KMS-11 (cell line): ENCODE measurements around the gene ANTKMT.
"Not testable (repeated sequence)": the region's sequence is repeated elsewhere in the genome, so short reads cannot be mapped to it uniquely, and the experiment has no call there.

Experiments used
- H2AFZ ChIP-seq: fragments of 200-600 bp; sonication (generic); 2 replicates; pipeline ENCODE4 v1.6.1; 2016; ENCODE audit warnings: antibody characterized with exemption, mixed run types, low read depth
- H3K27ac ChIP-seq: fragments of 200-600 bp; sonication (generic); 2 replicates; pipeline ENCODE4 v1.6.1; 2016; ENCODE audit warnings: mild to moderate bottlenecking, mixed run types
- H3K27me3 ChIP-seq: fragments of 200-600 bp; sonication (generic); 2 replicates; pipeline ENCODE4 v1.6.1; 2017; ENCODE audit warnings: mild to moderate bottlenecking, low read depth, mixed run types, moderate library complexity; ENCODE audit not compliant: insufficient read depth
- H3K36me3 ChIP-seq: fragments of 200-600 bp; sonication (generic); 2 replicates; pipeline ENCODE4 v1.6.1; 2017; ENCODE audit warnings: mild to moderate bottlenecking, mixed run types; ENCODE audit not compliant: insufficient read depth
- H3K4me1 ChIP-seq: fragments of 200-600 bp; sonication (generic); 2 replicates; pipeline ENCODE4 v1.6.1; 2016; ENCODE audit warnings: mild to moderate bottlenecking, low read depth, mixed run types; ENCODE audit not compliant: poor library complexity, severe bottlenecking
- H3K4me2 ChIP-seq: fragments of 200-600 bp; sonication (generic); 2 replicates; pipeline ENCODE4 v1.7.0; 2016; ENCODE audit warnings: mild to moderate bottlenecking, mixed run types
- H3K4me3 ChIP-seq: fragments of 200-600 bp; sonication (generic); IDR thresholded peaks from 2 replicates; pipeline ENCODE4 v1.6.1; 2017; ENCODE audit warnings: low read depth, low read length, mixed read lengths; ENCODE audit not compliant: insufficient read depth
- H3K79me2 ChIP-seq: fragments of 200-600 bp; sonication (generic); 2 replicates; pipeline ENCODE4 v1.6.1; 2016; ENCODE audit warnings: low read depth, mixed run types; ENCODE audit not compliant: insufficient read depth
- H3K9ac ChIP-seq: fragments of 200-600 bp; sonication (generic); 2 replicates; pipeline ENCODE4 v1.6.1; 2016; ENCODE audit warnings: mild to moderate bottlenecking, mixed run types
- H4K20me1 ChIP-seq: fragments of 200-600 bp; sonication (generic); 2 replicates; pipeline ENCODE4 v1.6.1; 2016; ENCODE audit warnings: mild to moderate bottlenecking, mixed run types; ENCODE audit not compliant: insufficient read depth
- CTCF ChIP-seq: fragments of 200-600 bp; sonication (generic); conservative IDR thresholded peaks from 2 replicates; pipeline ENCODE4 v1.6.1; 2017; ENCODE audit warnings: low read depth, mild to moderate bottlenecking, antibody characterized with exemption, low read length, moderate library complexity, mixed read lengths

The ANTKMT gene

GRCh38 chr16:711084-711483, 9.9 kb upstream of the ANTKMT start:
- no peak overlapping the region for H3K4me3 ChIP-seq
- H3K4me1 ChIP-seq, result peaks cover 27% of the 10 kb centered on the region
- H3K4me2 ChIP-seq, result peak overlapping the region; percentile 38; the same call in 1 of the 2 replicates
- no peak for TF ChIP-seq CTCF
- no peak overlapping the region for H3K9ac ChIP-seq
- H4K20me1 ChIP-seq, result no peaks in the 10 kb centered on the region
- peaks cover 89% of the 10 kb centered on the region for H3K27me3 ChIP-seq
- H3K79me2 ChIP-seq, result no peaks in the 10 kb centered on the region
- H2AFZ ChIP-seq, result no peak overlapping the region
- no peak overlapping the region for H3K27ac ChIP-seq
- no peaks in the 10 kb centered on the region for H3K36me3 ChIP-seq

GRCh38 chr16:711548-712320, 9.2 kb upstream of the ANTKMT start:
- H3K79me2 ChIP-seq, result no peaks in the 10 kb centered on the region
- H3K9ac ChIP-seq, result no peak overlapping the region
- no peak overlapping the region for H2AFZ ChIP-seq
- H3K4me2 ChIP-seq, result peak overlapping the region; percentile 38; the same call in 1 of the 2 replicates
- peak; percentile 86 for TF ChIP-seq CTCF
- no peak overlapping the region for H3K27ac ChIP-seq
- no peaks in the 10 kb centered on the region for H4K20me1 ChIP-seq
- no peaks in the 10 kb centered on the region for H3K36me3 ChIP-seq
- H3K4me1 ChIP-seq, result peaks cover 27% of the 10 kb centered on the region
- no peak overlapping the region for H3K4me3 ChIP-seq
- peaks cover 88% of the 10 kb centered on the region for H3K27me3 ChIP-seq

GRCh38 chr16:712740-713250, 8.2 kb upstream of the ANTKMT start:
- not testable (repeated sequence) for H3K27ac ChIP-seq, H3K4me3 ChIP-seq, H2AFZ ChIP-seq, H3K4me2 ChIP-seq, H3K9ac ChIP-seq, H4K20me1 ChIP-seq, H3K79me2 ChIP-seq, H3K36me3 ChIP-seq
- TF ChIP-seq CTCF, result peak; percentile 36; the same call in 1 of the 2 replicates
- Histone ChIP-seq H3K27me3 (peaks cover 80% of the 10 kb centered on the region), H3K4me1 (peaks cover 27% of the 10 kb centered on the region)

GRCh38 chr16:714079-714478, 6.9 kb upstream of the ANTKMT start:
- no peak overlapping the region; the same call in 1 of the 2 replicates for H3K4me2 ChIP-seq
- TF ChIP-seq CTCF, result no peak
- H3K36me3 ChIP-seq, result no peaks in the 10 kb centered on the region
- no peaks in the 10 kb centered on the region for H3K79me2 ChIP-seq
- H4K20me1 ChIP-seq, result no peaks in the 10 kb centered on the region
- no peak overlapping the region for H3K4me3 ChIP-seq
- peaks cover 29% of the 10 kb centered on the region for H3K4me1 ChIP-seq
- H3K27me3 ChIP-seq, result peaks cover 67% of the 10 kb centered on the region
- H3K27ac ChIP-seq, result no peak overlapping the region
- no peak overlapping the region for H2AFZ ChIP-seq
- no peak overlapping the region for H3K9ac ChIP-seq
